ENCODE results near the gene NCKIPSD.

The NCKIPSD gene

DNA sequence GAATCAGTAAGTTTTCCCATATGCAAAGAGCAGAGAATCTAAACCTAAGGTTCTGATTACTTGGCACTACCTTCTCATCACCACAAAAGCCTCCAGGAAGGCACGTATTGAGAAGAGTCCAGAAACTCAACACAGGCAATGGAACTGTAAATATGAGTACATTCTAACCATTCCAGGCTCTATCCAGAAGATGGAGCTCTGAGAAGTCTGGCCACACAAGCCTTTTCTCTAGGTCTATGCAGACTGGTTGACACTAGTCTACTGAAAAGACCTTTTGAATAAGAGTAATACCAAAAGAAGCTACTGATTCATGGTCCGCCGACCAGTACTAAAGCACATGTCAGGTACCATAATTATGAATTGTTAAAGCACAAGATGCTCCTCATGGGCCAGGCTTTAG lies 12.2 kb upstream of the NCKIPSD start:
- Histone ChIP-seq H3K36me3 (ENCODE audit: insufficient read depth, low read length) (peaks cover 77% of the 10 kb centered on the region), H3K9me3 (ENCODE audit: insufficient read depth, low read length, severe bottlenecking) (no peaks in the 10 kb centered on the region), H3K9ac (ENCODE audit: low read depth, low read length) (no peak overlapping the region), H3K4me3 (ENCODE audit: low read depth in 1 of 2, low read length in 2 of 2) (no peak overlapping the region), H3K27me3 (ENCODE audit: insufficient read depth, low read length, poor library complexity) (no peaks in the 10 kb centered on the region), H4K20me1 (ENCODE audit: insufficient read depth, low read length) (peaks cover 85% of the 10 kb centered on the region), H3K27ac (ENCODE audit: low read length) (no peak overlapping the region), H3K79me2 (ENCODE audit: insufficient read depth, low read length) (peaks cover 92% of the 10 kb centered on the region), H3K4me2 (ENCODE audit: insufficient read depth, low read length) (no peak overlapping the region), H3K4me1 (ENCODE audit: insufficient read depth, low read length) (no peaks in the 10 kb centered on the region), H2AFZ (ENCODE audit: low read depth, low read length) (no peak overlapping the region)
- DNase-seq (no peak), ATAC-seq (ENCODE audit: insufficient read depth, low read depth) (no peak)
- TF ChIP-seq, protein P1, sequence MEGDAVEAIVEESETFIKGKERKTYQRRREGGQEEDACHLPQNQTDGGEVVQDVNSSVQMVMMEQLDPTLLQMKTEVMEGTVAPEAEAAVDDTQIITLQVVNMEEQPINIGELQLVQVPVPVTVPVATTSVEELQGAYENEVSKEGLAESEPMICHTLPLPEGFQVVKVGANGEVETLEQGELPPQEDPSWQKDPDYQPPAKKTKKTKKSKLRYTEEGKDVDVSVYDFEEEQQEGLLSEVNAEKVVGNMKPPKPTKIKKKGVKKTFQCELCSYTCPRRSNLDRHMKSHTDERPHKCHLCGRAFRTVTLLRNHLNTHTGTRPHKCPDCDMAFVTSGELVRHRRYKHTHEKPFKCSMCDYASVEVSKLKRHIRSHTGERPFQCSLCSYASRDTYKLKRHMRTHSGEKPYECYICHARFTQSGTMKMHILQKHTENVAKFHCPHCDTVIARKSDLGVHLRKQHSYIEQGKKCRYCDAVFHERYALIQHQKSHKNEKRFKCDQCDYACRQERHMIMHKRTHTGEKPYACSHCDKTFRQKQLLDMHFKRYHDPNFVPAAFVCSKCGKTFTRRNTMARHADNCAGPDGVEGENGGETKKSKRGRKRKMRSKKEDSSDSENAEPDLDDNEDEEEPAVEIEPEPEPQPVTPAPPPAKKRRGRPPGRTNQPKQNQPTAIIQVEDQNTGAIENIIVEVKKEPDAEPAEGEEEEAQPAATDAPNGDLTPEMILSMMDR (IDR thresholded peaks at IDR 0.05; ENCODE audit: borderline replicate concordance, extremely low read depth, low read length, poor library complexity, severe bottlenecking) = no peak

DNA sequence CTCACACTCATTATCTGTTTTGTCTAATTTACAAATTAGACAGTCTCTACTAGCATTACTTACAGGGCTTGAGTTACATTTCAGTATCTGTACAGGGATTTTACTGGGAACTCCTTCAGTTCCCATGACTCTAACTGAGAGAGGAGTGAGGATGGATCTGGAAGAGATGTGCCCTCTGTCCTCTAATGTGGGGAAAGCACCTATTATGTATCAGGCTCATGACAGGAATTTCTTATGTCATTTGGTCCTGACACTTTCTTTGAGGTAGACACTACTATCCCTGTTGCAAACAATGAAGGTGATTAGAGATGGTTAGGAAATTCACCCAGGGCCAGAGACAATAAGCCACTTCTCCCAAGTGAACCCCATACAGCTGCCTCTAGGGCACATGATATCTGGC lies 10.9 kb upstream of the NCKIPSD start:
- no peak for ATAC-seq (ENCODE audit: insufficient read depth, low read depth)
- H3K4me2 ChIP-seq (ENCODE audit: insufficient read depth, low read length) = no peak overlapping the region
- no peaks in the 10 kb centered on the region for H3K4me1 ChIP-seq (ENCODE audit: insufficient read depth, low read length)
- peaks cover 83% of the 10 kb centered on the region for H3K36me3 ChIP-seq (ENCODE audit: insufficient read depth, low read length)
- H3K9ac ChIP-seq (ENCODE audit: low read depth, low read length) = no peak overlapping the region
- no peak for TF ChIP-seq EZH2 (IDR thresholded peaks at IDR 0.05; ENCODE audit: borderline replicate concordance, low read depth, low read length, severe bottlenecking)
- TF ChIP-seq, protein P1 (IDR thresholded peaks at IDR 0.05; ENCODE audit: borderline replicate concordance, extremely low read depth, low read length, poor library complexity, severe bottlenecking) = no peak
- no peak overlapping the region for H3K27ac ChIP-seq (ENCODE audit: low read length)
- DNase-seq = no peak
- H3K4me3 ChIP-seq (ENCODE audit: low read depth in 1 of 2, low read length in 2 of 2) = no peak overlapping the region
- no peaks in the 10 kb centered on the region for H3K27me3 ChIP-seq (ENCODE audit: insufficient read depth, low read length, poor library complexity)
- peaks cover 83% of the 10 kb centered on the region for H3K79me2 ChIP-seq (ENCODE audit: insufficient read depth, low read length)
- peaks cover 79% of the 10 kb centered on the region for H4K20me1 ChIP-seq (ENCODE audit: insufficient read depth, low read length)
- no peaks in the 10 kb centered on the region for H3K9me3 ChIP-seq (ENCODE audit: insufficient read depth, low read length, severe bottlenecking)
- H2AFZ ChIP-seq (ENCODE audit: low read depth, low read length) = no peak overlapping the region

DNA sequence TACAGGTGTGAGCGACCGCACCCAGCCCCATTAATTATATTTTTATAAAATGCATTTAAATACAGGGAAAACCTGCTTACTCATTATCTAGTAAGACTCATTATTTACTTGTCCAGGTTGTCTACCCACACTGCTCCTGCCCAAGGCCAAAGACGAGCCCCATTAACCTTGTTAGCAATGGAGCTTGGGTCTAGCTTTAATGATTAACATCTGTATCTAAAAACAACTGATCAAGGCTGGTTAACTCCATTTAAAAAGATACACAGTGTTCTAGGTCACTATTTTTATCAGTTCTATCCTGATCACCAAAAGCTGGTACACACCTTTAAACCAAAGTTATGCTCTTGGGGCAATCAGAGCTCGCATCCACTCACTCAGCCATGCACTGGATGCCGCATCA lies 10.4 kb upstream of the NCKIPSD start:
- Histone ChIP-seq H3K4me3 (ENCODE audit: low read depth in 1 of 2, low read length in 2 of 2) (no peak overlapping the region), H3K79me2 (ENCODE audit: insufficient read depth, low read length) (peaks cover 79% of the 10 kb centered on the region), H2AFZ (ENCODE audit: low read depth, low read length) (no peak overlapping the region), H3K36me3 (ENCODE audit: insufficient read depth, low read length) (peaks cover 87% of the 10 kb centered on the region), H3K9me3 (ENCODE audit: insufficient read depth, low read length, severe bottlenecking) (no peaks in the 10 kb centered on the region), H3K9ac (ENCODE audit: low read depth, low read length) (no peak overlapping the region), H3K4me1 (ENCODE audit: insufficient read depth, low read length) (no peaks in the 10 kb centered on the region), H3K4me2 (ENCODE audit: insufficient read depth, low read length) (no peak overlapping the region), H3K27ac (ENCODE audit: low read length) (no peak overlapping the region), H4K20me1 (ENCODE audit: insufficient read depth, low read length) (peaks cover 77% of the 10 kb centered on the region), H3K27me3 (ENCODE audit: insufficient read depth, low read length, poor library complexity) (no peaks in the 10 kb centered on the region)
- DNase-seq = no peak
- no peak for TF ChIP-seq EZH2 (IDR thresholded peaks at IDR 0.05; ENCODE audit: borderline replicate concordance, low read depth, low read length, severe bottlenecking)
- TF ChIP-seq, protein P1 (IDR thresholded peaks at IDR 0.05; ENCODE audit: borderline replicate concordance, extremely low read depth, low read length, poor library complexity, severe bottlenecking) = no peak
- no peak for ATAC-seq (ENCODE audit: insufficient read depth, low read depth)

DNA sequence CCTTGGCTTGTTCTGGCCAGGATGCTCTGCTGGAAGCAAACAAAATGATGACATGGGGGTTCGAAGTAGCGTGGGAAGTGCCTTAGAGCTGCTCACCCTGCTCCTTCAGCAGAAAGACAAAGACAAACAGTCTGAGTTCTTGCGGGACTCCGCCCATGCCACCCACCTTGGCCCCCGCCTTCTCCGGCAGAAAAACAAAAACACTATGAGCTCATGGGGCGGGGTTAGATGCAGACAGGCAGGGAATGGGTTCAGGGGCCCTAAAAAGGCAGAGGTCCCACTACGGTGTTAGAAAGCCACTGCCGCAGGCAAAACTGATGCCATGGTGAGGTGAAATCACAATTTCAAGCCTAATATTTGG lies 9.7 kb upstream of the NCKIPSD start:
- Histone ChIP-seq H3K79me2 (ENCODE audit: insufficient read depth, low read length) (peaks cover 71% of the 10 kb centered on the region), H2AFZ (ENCODE audit: low read depth, low read length) (no peak overlapping the region), H3K4me2 (ENCODE audit: insufficient read depth, low read length) (no peak overlapping the region), H3K27me3 (ENCODE audit: insufficient read depth, low read length, poor library complexity) (no peaks in the 10 kb centered on the region), H3K36me3 (ENCODE audit: insufficient read depth, low read length) (peaks cover 89% of the 10 kb centered on the region), H3K27ac (ENCODE audit: low read length) (no peak overlapping the region), H4K20me1 (ENCODE audit: insufficient read depth, low read length) (peaks cover 74% of the 10 kb centered on the region), H3K9me3 (ENCODE audit: insufficient read depth, low read length, severe bottlenecking) (no peaks in the 10 kb centered on the region), H3K4me3 (ENCODE audit: low read depth in 1 of 2, low read length in 2 of 2) (no peak overlapping the region), H3K4me1 (ENCODE audit: insufficient read depth, low read length) (no peaks in the 10 kb centered on the region), H3K9ac (ENCODE audit: low read depth, low read length) (no peak overlapping the region)
- ATAC-seq (ENCODE audit: insufficient read depth, low read depth) (no peak), DNase-seq (no peak)
- TF ChIP-seq, protein P1 (IDR thresholded peaks at IDR 0.05; ENCODE audit: borderline replicate concordance, extremely low read depth, low read length, poor library complexity, severe bottlenecking) = no peak
- no peak for TF ChIP-seq EZH2 (IDR thresholded peaks at IDR 0.05; ENCODE audit: borderline replicate concordance, low read depth, low read length, severe bottlenecking)
